Skin epidermis (tissue), 12 donors: Measurements from ENCODE around the gene BNIP5.
A peak's percentile ranks its signal among the peaks of the same experiment; 100 is the strongest.
"Not testable (repeated sequence)": the region's sequence is repeated elsewhere in the genome, so short reads cannot be mapped to it uniquely, and the experiment has no call there.

ENCODE experiments used
- H3K27ac ChIP-seq, 21 experiments: fragments of 200-600 bp; sonication (generic) in 11 of 21; one replicate each; pipeline ENCODE4 v1.5.0; 2020; ENCODE audit warnings: mild to moderate bottlenecking in 3 of 21, inconsistent platforms in 2 of 21, moderate library complexity in 2 of 21
- H3K4me3 ChIP-seq, 7 experiments: fragments of 200-600 bp; sonication (generic) in 2 of 7; one replicate each; pipeline ENCODE4 v1.5.0; 2020; ENCODE audit warnings: inconsistent platforms in 2 of 7, mild to moderate bottlenecking in 2 of 7, moderate library complexity in 1 of 7

BNIP5 gene

DNA sequence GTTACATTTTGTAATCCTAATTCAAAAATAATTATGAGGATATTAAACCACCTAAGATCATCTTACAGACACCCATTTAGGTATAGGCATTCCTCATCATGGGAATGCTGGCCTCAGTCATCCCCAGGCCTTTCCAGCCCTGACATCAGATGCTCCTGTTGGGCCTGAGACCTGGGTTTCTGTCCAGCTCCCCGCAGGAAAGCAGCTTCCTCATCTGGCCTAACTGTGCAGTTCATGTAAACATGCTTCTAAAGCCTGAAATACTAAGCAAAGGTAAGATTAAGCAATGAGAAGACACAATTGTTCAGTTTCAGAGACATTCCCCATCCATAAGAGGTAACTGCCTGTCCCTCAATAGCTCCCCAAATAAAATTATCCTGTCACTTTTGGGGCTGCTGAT lies 31.7 kb upstream of the BNIP5 start:
- Histone ChIP-seq H3K4me3 (no peak overlapping the region), H3K27ac (no peak overlapping the region)

DNA sequence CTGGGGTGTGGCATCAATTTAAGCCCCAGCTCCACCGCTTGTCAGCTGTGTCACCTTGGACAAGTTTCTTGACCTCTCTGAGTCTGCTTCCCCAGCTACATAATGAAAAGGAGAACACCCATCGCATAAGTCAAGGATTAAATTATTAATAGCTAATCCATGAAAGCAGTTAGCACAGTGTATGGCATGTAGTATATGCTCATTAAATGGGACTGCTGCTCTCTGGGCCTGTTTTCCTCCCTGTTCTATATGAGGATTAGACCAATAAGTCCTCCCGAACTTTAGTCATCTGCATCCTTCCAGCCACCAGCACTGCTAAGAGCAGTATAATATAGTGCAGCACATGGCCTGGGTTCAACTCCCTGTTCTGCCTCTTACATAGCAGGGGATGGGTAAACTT lies 31.1 kb upstream of the BNIP5 start:
- Histone ChIP-seq H3K27ac (no peak overlapping the region), H3K4me3 (no peak overlapping the region)

DNA sequence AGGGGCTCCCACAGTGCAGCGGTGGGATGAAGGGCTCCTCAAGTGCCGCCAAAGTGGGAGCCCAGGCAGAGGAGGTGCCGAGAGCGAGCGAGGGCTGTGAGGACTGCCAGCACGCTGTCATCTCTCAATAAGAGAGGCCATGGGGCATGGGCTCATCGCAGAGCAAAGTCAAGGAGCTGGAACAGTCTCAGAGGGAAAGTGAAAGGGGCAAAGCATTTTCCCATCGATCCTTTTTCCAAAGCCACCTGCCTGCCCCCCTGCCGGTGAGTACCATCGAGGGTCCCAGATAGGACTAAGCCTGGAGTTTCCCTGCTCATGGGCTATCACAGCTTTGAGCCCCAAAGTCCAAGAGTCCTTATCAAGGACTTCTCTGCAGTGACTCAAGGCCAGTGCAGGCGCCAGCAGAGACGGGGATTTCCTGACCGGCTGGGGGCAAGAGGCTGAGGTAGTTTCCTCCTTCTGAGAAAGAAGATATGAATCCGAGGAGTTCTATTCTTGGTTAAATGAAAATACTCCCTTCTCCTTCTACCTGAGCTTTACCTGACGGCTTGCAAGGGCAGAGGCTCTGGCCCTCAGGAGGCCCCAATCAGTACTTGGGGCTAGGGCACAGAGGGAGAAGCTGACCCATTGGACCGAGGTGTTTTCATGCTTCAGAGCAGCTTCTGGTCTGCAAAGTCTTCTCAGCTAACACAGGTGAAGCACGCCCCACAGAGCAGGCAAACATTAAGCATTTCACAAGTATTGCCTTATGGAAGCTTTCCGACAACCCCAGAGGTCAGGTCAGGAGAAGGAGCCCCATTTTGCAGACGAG lies 28.2 kb upstream of the BNIP5 start:
- H3K27ac ChIP-seq = peak overlapping the region in 1 of 21 experiments; percentile 31
- no peak overlapping the region for H3K4me3 ChIP-seq

DNA sequence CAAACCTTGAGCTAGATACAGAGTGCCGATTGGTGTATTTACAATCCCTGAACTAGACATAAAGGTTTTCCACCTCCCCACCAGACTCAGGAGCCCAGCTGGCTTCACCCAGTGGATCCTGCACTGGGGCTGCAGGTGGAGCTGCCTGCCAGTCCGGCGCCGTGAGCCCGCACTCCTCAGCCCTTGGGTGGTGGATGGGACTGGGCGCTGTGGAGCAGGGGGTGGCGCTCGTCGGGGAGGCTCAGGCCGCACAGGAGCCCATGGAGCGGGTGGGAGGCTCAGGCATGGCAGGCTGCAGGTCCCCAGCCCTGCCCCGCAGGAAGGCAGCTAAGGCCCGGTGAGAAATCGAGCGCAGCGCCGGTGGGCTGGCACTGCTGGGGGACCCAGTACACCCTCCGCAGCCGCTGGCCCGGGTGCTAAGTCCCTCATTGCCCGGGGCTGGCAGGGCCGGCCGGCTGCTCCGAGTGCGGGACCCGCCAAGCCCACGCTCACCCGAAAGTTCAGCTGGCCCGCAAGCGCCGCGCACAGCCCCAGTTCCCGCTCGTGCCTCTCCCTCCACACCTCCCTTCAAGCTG lies 27.5 kb upstream of the BNIP5 start:
- H3K27ac ChIP-seq = peak overlapping the region in 1 of 21 experiments; percentile 31
- H3K4me3 ChIP-seq = not testable (repeated sequence)

DNA sequence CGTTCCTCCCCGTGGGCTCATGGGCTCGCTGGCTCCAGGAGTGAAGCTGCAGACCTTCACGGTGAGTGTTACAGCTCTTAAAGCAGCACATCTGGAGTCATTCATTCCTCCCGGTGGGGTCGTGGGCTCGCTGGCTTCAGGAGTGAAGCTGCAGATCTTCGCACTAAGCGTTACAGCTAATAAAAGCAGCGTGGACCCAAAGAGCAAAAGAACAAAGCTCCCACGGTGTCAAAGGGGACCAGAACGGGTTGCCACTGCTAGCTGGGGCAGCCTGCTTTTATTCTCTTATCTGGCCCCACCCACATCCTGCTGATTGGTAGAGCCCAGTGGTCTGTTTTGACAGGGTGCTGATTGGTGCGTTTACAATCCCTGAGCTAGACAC lies 26.7 kb upstream of the BNIP5 start:
- H3K27ac ChIP-seq, H3K4me3 ChIP-seq: not testable (repeated sequence)

DNA sequence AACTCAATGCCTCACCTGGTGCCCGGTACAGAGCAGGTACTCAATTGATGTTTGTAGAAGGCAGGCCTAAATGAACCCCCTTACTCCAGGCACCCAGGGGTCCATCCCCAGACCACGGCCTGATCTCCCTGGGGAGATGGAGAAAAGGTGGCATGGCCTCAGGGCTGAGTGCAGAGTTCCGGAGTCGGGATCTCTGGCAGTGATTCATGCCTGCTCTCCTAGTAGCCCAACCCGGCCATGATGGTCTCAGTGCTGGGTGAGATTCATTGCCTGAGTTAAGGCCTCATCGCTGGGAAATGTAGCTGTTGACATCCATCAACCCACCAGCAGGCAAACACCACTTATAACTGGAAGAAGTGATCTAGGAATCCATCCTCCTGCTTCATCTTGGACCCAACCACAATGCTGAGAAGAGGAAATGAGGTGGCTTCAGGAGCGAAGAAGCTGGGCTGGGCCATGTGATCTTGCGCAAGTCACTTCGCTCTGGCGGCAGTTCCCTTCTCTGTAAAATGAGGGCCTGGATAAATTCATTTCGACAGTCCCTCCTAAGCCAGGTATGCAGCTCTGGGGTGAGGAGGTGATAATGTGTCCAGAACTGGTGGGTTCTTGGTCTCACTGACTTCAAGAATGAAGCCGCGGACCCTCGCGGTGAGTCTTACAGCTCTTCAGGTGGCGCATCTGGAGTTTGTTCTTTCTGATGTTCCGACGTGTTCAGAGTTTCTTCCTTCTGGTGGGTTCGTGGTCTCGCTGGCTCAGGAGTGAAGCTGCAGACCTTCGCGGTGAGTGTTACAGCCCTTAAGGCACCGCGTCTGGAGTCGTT lies 26.1 kb upstream of the BNIP5 start:
- H3K27ac ChIP-seq = no peak overlapping the region
- H3K4me3 ChIP-seq = no peak overlapping the region

DNA sequence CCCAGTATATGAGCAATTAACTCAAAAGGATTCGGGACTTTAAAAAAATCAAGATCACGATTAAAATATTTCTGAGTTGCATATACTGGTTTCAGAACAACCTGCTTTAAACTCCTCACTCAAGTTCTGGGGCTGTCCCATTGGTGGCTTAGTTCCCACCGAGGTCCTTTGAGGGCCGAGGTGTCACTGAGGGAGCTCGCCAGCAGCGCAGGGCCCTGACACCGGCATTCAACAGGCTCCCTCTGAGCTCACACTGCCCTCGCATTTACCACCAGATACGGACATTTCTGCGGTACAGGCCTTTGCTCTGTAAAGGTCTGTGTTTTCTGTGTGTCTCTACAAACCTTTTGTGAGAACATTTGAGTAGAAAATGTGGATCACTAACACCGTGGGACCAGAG lies 24.4 kb upstream of the BNIP5 start:
- Histone ChIP-seq H3K4me3 (no peak overlapping the region), H3K27ac (peak overlapping the region in 1 of 21 experiments; percentile 16)

DNA sequence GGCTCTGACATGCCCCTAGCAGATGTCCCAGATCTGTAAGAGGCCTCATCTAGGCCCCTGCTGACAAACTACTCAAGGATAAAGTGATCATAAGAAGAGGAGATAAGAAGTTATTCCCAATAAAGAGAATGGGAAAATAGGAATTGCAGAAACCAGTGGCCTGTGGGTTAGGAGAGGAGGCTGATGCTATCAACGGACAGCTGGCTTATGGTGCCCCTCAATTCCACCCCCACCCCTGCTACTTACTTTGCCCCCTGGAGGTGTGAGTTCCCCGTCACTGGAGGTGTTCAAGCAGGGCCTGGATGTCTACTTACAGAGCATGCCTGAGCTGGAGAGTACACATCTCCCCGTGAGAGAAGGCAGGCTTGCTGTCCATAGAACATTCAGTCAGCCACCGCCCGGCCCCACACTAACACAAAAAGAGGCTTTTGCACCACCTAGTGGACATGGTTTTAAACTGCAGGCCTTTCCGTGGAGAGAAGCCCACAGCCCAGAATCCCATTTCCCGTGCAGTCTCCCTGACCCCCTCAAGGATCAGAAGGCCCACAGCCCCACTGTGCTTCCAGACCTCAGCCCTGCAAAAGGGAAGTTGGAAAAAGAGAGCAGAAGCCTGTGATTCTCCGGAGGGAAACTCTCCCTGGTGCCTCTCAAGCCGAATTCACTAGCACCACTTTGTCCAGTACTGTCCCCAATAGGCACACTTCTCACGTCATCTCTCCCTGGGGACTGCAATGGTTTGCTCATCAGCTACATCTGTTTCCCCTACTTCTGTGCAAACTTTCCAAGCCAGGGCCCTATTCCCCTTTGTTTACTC lies 23.8 kb upstream of the BNIP5 start:
- Histone ChIP-seq H3K27ac (peak overlapping the region in 4 of 21 experiments; percentile 16 to 62 (median 32)), H3K4me3 (no peak overlapping the region)

DNA sequence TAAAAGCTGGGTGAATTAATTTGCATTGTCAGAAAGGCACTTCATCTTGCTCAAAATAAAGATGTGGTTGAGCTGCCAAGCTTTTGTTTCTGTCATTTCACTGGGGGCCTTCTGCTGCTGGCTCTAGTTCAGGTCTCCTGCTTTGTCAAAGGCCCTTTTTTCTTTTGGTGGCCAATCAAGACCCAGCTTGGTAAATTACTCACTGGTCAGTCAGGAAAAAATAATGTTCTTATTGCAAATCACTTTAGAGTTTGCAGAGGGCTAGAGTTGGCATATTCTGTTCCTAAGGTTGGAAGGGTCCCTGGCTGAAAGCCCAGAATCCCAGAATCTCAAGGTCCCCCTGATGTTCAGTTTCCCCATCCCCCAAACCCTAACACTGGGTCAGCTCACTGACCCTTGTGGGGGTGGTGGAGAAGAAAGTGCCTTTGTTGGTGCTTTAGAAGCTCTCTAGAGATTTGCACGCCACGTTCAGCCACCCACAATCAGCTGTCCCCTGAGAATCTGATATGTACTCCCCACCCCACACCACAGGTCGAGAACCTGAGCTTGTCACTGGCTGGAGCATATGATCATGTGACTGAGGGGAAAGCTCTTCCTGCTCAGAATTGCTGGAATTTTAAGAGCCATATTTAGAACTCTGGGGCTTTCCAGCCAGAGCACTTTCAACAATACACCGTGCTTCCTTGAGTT lies 21.7 kb upstream of the BNIP5 start:
- Histone ChIP-seq H3K27ac (peak overlapping the region in 9 of 21 experiments; percentile 4 to 47 (median 28)), H3K4me3 (no peak overlapping the region)

DNA sequence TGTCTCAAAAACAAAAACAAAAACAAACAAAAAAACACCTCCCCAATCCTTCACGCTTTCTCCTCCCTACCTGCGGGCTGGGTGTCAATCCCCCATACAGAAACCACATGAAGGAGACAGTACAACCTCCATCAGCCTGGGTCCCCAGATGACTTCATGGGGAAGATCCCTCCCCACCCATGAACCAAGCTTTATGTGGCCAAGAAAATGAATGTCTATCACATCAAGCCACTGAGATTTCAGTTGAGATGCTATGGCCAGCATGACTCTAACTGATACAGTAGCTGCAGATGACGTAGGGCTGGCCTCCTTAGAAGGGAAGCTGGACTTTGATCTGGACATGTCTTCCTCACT lies 21.2 kb upstream of the BNIP5 start:
- peak overlapping the region in 5 of 21 experiments; percentile 19 to 47 (median 40) for H3K27ac ChIP-seq
- no peak overlapping the region for H3K4me3 ChIP-seq

DNA sequence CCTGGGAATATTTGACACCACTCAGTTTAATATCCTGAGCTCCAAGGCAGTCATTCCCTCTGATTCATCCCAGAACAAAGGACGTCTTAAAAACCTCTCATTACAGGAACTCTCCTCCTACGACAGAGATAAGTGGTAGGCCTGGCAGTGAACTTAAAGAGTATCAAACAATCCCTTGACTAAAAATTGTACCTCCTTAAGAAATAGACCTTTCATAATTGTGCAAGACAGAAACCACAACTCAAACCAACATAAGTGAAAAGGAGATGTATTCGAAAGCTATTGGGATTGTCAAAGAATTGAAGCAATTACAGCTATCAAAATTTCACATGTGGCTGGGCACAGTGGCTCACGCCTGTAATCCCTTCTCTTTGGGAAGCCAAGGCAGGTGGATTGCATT lies 19.1 kb upstream of the BNIP5 start:
- Histone ChIP-seq H3K4me3 (no peak overlapping the region), H3K27ac (no peak overlapping the region)

DNA sequence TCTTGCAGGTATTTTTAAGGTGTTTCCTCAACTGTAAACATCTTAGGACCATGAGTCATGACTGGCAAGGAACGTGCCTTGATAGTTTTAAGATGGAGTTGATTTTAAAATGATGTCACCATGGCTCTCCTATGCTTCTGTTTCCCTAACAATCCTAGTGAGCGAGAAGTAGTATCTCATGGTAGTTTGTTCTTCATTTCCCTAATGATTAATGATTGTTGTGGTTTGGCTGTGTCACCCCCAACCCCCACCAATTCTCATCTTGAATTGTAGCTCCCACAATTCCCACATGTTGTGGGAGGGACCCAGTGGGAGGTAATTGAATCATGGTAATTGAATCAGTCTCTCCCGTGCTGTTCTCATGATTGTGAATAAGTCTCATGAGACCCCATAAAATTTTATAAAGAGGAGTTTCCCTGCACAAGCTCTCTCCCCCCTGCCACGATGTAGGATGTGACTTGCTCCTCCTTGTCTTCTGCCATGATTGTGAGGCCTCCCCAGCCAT lies 16.8 kb upstream of the BNIP5 start:
- no peak overlapping the region for H3K4me3 ChIP-seq
- no peak overlapping the region for H3K27ac ChIP-seq

DNA sequence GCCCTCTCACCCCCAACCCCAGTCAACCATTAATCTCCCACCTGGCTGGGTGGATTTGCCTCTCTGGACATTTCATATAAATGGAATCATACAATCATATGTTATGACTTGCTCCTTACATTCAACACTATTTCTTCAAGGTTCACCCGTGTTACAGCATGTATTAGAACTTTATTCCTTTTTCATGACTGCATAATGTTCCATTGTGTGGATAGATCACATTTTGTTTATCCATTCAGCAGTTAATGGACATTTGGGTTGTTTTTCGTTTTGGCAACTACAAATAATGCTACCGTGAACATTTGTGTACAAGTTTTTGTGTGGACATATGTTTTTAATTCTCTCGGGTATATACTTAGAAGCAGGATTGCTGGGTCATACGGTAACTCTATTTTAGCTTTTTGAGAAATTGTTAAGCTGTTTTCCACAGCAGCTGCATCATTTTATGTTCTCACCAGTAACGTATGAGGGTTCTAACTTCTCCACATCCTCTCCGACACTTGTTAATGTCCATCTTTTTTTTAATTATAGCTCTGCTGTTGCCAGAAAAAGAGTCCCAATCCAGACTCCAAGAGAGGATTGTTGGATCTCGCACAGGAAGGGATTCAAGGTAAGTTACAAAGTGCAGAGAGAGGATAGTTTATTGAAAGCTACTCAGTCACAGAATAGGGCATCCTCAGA lies 15.9 kb upstream of the BNIP5 start:
- Histone ChIP-seq H3K27ac (no peak overlapping the region), H3K4me3 (no peak overlapping the region)

DNA sequence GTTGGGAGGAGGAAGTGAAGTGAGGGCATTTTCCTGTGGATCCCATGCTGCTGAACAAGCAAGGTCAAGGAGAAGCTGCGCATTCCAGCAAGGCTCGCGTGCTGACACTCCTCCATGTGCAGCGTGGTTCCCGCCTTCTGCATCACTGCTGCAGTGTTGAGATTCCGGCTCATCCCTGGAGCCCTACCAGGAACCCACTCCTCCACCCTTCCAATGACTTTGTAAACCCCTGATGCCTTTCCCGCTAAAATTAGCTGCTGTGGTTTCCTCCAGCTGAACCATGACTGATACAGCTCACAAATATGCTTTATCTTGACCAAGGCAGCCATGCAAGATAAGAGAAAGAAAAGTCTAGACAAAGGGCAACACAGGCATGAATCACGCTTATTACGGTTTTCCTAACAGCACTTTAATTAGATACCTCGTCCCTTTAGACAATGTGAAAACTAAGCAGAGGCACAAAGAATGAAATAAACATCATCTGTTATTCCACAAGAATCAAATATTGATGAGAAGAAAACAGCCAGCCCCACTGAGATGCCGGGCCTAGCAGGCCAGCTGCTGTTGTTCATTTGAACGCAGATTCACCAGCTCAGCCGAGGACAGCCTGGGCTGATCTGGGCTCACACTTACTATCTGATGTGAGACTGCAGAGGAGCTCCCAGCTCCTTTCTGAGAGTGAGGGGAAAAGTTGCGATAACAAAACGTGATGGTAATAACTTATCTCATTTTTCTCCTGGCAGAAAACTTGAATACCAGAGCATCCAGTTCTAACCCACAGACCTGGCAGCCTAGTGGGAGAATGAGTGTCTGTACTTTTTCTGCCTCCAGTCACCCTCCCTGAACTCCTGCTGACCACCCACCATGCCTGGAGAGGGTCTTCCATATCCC lies 14.2 kb upstream of the BNIP5 start:
- Histone ChIP-seq H3K27ac (peak overlapping the region in 6 of 21 experiments; percentile 22 to 70 (median 36)), H3K4me3 (no peak overlapping the region)

DNA sequence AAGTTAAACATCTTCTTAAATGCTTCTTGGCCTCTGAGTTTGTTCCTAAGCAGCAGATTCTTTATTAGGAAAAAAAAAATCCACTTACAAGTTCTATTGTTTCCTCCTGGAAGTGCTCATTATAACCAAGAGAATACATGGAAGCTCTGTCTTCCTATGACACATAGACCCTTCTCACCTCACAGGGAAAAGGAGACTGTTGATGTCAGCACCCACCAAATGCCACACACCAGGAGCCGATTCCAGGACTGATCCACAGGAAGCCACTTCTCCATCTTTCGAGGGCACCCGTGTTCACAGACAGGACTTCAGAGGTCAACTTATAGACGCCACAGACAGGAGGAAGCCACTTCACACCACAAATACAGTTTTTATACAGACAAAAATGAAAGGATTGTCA lies 13.4 kb upstream of the BNIP5 start:
- H3K4me3 ChIP-seq = no peak overlapping the region

DNA sequence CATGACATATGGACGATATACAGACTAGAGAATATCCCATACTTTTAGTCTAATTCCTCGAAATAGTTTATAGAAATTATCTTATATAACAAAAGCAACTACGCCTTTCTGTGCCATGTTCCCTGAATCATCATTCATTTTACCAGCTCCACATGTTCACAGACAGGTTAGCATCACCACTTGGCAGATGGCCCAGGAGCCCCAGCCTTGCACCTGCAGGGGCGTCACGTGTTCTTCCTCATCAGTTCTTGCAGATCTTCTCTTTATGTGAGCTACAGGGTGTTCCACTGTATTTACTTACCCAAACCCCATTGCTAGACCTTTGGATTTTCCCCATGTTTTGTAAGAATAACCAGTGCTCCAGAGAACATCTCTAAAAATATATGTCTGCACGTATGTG lies 12.6 kb upstream of the BNIP5 start:
- H3K27ac ChIP-seq = no peak overlapping the region
- no peak overlapping the region for H3K4me3 ChIP-seq

More for the DNA sequence above, 13.4 kb upstream of the BNIP5 start:
- H3K27ac ChIP-seq = peak overlapping the region in 4 of 21 experiments; percentile 29 to 70 (median 41)

DNA sequence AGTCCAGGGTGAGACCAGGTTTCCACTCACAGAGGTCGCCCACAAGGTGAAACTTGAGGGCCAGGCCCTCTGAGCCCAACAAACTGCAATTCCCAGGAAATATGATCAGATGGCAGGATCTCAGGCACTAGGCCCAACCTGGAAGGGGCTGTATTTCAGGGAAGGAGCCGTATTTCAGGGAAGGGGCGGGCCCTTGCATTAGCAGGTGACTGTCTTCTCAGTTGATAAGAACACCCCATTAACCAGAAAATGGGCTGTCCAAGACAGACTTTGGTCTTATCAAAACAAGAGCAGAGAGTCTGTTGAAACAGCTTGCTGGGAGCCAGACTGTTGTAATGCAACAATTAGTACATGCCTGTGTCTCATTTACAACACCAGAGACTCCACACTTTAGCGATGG lies 10.9 kb upstream of the BNIP5 start:
- no peak overlapping the region for H3K4me3 ChIP-seq

More for the DNA sequence above, 10.9 kb upstream of the BNIP5 start:
- H3K27ac ChIP-seq = peak overlapping the region in 1 of 21 experiments; percentile 10
